ENCODE measurements around the gene CDC26. TPM values are rescaled to one million over a fixed set of nuclear protein-coding genes. Genes with fewer than 3 reads are reported as not detected.
"Not testable (repeated sequence)": the region's sequence is repeated elsewhere in the genome, so short reads cannot be mapped to it uniquely, and the experiment has no call there.

CDC26 gene
- total and polyA plus RNA-seq, 2 experiments from 2014 or later: 29.7 to 60.7 TPM

- Histone ChIP-seq H3K27me3 (no peaks in the 10 kb centered on the region), H3K4me1 (ENCODE audit: low read depth) (no peaks in the 10 kb centered on the region), H3K36me3 (peaks cover 2% of the 10 kb centered on the region), H3K27ac (no peak overlapping the region), H3K4me3 (no peak overlapping the region), H3K9me3 (ENCODE audit: low read depth) (no peaks in the 10 kb centered on the region)
- TF ChIP-seq CTCF (IDR thresholded peaks at IDR 0.05; ENCODE audit: low read depth, low read length): no peak
- no peak for DNase-seq (ENCODE audit: low read depth in 1 of 2, low spot score in 1 of 2)
Measured at GRCh38 chr9:113250807-113251206, 24.6 kb downstream of the CDC26 start.

GRCh38 chr9:113249661-113250060, 25.7 kb downstream of the CDC26 start:
- H3K9me3 ChIP-seq (ENCODE audit: low read depth); DNase-seq (ENCODE audit: low read depth in 1 of 2, low spot score in 1 of 2); H3K36me3 ChIP-seq; H3K4me1 ChIP-seq (ENCODE audit: low read depth); H3K27me3 ChIP-seq; H3K27ac ChIP-seq; H3K4me3 ChIP-seq: not testable (repeated sequence)

- Histone ChIP-seq H3K27ac (no peak overlapping the region), H3K36me3 (no peaks in the 10 kb centered on the region), H3K27me3 (no peaks in the 10 kb centered on the region), H3K4me3 (no peak overlapping the region), H3K9me3 (ENCODE audit: low read depth) (no peaks in the 10 kb centered on the region), H3K4me1 (ENCODE audit: low read depth) (no peaks in the 10 kb centered on the region)
- no peak for DNase-seq (ENCODE audit: low read depth in 1 of 2, low spot score in 1 of 2)
- no peak for TF ChIP-seq CTCF (IDR thresholded peaks at IDR 0.05; ENCODE audit: low read depth, low read length)
Measured at GRCh38 chr9:113247640-113248039, 27.7 kb downstream of the CDC26 start.

GRCh38 chr9:113246928-113247327, 28.4 kb downstream of the CDC26 start:
- H3K4me3 ChIP-seq: no peak overlapping the region
- no peak for DNase-seq (ENCODE audit: low read depth in 1 of 2, low spot score in 1 of 2)
- H3K4me1 ChIP-seq (ENCODE audit: low read depth): no peaks in the 10 kb centered on the region
- no peaks in the 10 kb centered on the region for H3K27me3 ChIP-seq
- no peaks in the 10 kb centered on the region for H3K9me3 ChIP-seq (ENCODE audit: low read depth)
- no peak for TF ChIP-seq CTCF (IDR thresholded peaks at IDR 0.05; ENCODE audit: low read depth, low read length)
- H3K36me3 ChIP-seq: no peaks in the 10 kb centered on the region
- peak overlapping the region; percentile 27 for H3K27ac ChIP-seq

- H3K4me3 ChIP-seq: no peak overlapping the region
- no peaks in the 10 kb centered on the region for H3K4me1 ChIP-seq (ENCODE audit: low read depth)
- no peak for TF ChIP-seq CTCF (IDR thresholded peaks at IDR 0.05; ENCODE audit: low read depth, low read length)
- no peak overlapping the region for H3K27ac ChIP-seq
- no peaks in the 10 kb centered on the region for H3K27me3 ChIP-seq
- H3K9me3 ChIP-seq (ENCODE audit: low read depth): no peaks in the 10 kb centered on the region
- no peaks in the 10 kb centered on the region for H3K36me3 ChIP-seq
- no peak for DNase-seq (ENCODE audit: low read depth in 1 of 2, low spot score in 1 of 2)
Measured at GRCh38 chr9:113245894-113246293, 29.5 kb downstream of the CDC26 start.

- no peak for DNase-seq (ENCODE audit: low read depth in 1 of 2, low spot score in 1 of 2)
- H3K36me3 ChIP-seq: no peaks in the 10 kb centered on the region
- H3K27me3 ChIP-seq: no peaks in the 10 kb centered on the region
- no peaks in the 10 kb centered on the region for H3K9me3 ChIP-seq (ENCODE audit: low read depth)
- no peak overlapping the region for H3K27ac ChIP-seq
- no peak overlapping the region for H3K4me3 ChIP-seq
- no peaks in the 10 kb centered on the region for H3K4me1 ChIP-seq (ENCODE audit: low read depth)
- no peak for TF ChIP-seq CTCF (IDR thresholded peaks at IDR 0.05; ENCODE audit: low read depth, low read length)
Measured at GRCh38 chr9:113244556-113244955, 30.8 kb downstream of the CDC26 start.

Measured in cardiac muscle cell (in vitro differentiated cells and primary cell).